Endodermal cell (in vitro differentiated cells): ENCODE results near the gene ABTB2. TPM values are rescaled to one million over a fixed set of nuclear protein-coding genes. Genes with fewer than 3 reads are reported as not detected.

Source experiments
- DNase-seq: peaks from one replicate; pipeline ENCODE4 v3.0.0-alpha.2; 2017
- H3K27ac ChIP-seq: 2 replicates; pipeline ENCODE4 v1.5.1; 2013; ENCODE audit warnings: mild to moderate bottlenecking, low read depth, low read length, moderate library complexity
- H3K27me3 ChIP-seq: 2 replicates; pipeline ENCODE4 v1.6.1; 2013; ENCODE audit warnings: mild to moderate bottlenecking, low read length, moderate library complexity; ENCODE audit not compliant: insufficient read depth, control insufficient read depth, poor library complexity, severe bottlenecking
- H3K36me3 ChIP-seq: 2 replicates; pipeline ENCODE4 v1.7.0; 2013; ENCODE audit warnings: mild to moderate bottlenecking, low read length, moderate library complexity; ENCODE audit not compliant: control insufficient read depth, insufficient read depth
- H3K4me1 ChIP-seq: one replicate; pipeline ENCODE4 v1.7.0; 2013; ENCODE audit warnings: low read length; ENCODE audit not compliant: control insufficient read depth, insufficient read depth
- H3K4me3 ChIP-seq: 2 replicates; pipeline ENCODE4 v1.5.1; 2013; ENCODE audit warnings: mild to moderate bottlenecking, low read length, moderate library complexity
- H3K9ac ChIP-seq: 2 replicates; pipeline ENCODE4 v1.6.1; 2013; ENCODE audit warnings: mild to moderate bottlenecking, low read length, moderate library complexity; ENCODE audit not compliant: poor library complexity, severe bottlenecking; ENCODE audit errors: extremely low read depth
- H3K9me3 ChIP-seq: 2 replicates; pipeline ENCODE4 v1.6.1; 2013; ENCODE audit warnings: mild to moderate bottlenecking, low read length, moderate library complexity; ENCODE audit not compliant: control insufficient read depth
- H3K27ac Mint-ChIP-seq: 2 replicates; pipeline ENCODE4 v1.8.0; 2020; ENCODE audit warnings: mixed read lengths
- H3K27me3 Mint-ChIP-seq: 2 replicates; pipeline ENCODE4 v1.8.0; 2021; ENCODE audit warnings: mild to moderate bottlenecking, mixed read lengths; ENCODE audit not compliant: insufficient read depth
- H3K36me3 Mint-ChIP-seq: 2 replicates; pipeline ENCODE4 v1.8.0; 2020; ENCODE audit warnings: low read depth, mixed read lengths
- H3K4me1 Mint-ChIP-seq: 2 replicates; pipeline ENCODE4 v1.8.0; 2020; ENCODE audit warnings: mixed read lengths
- H3K4me3 Mint-ChIP-seq: 2 replicates; pipeline ENCODE4 v1.8.0; 2020; ENCODE audit warnings: mild to moderate bottlenecking, moderate library complexity, mixed read lengths
- H3K9me3 Mint-ChIP-seq: 2 replicates; pipeline ENCODE4 v1.8.0; 2020; ENCODE audit warnings: mild to moderate bottlenecking, mixed read lengths
- CTCF ChIP-seq: fragments of 200-600 bp; sonication (generic); conservative IDR thresholded peaks from 2 replicates; pipeline ENCODE4 v1.5.0; 2021; ENCODE audit warnings: antibody characterized with exemption, mild to moderate bottlenecking
- WGBS, 2 experiments: methylation state at CpG; one replicate each; pipeline versions ENCODE4 v1.1.5 to v1.1.7; 2013; ENCODE audit warnings: missing lambda C conversion rate in 2 of 2, mixed read lengths in 1 of 2; ENCODE audit not compliant: insufficient coverage in 1 of 2, insufficient read length in 1 of 2; 5-methylcytosine and 5-hydroxymethylcytosine counted together
- total RNA-seq, 2 donors: library from RNA; stranded (reverse); fragmentation: NEBNext Ultra II Directional in 1 of 2; extraction: Animal tissue kit (Norgen Biotek cat#: 25700) in 1 of 2; gene quantifications; 2 replicates in 1 of 2; 3 replicates in 1 of 2; pipeline ENCODE4 v1.2.1, GENCODE V29; 2021

The ABTB2 gene
- total RNA-seq, 2 donors from 2014 or later: 2.9 to 5.2 TPM

- TF ChIP-seq CTCF: no peak
- Histone ChIP-seq H3K27me3 (no peaks in the 10 kb centered on the region), H3K4me1 (no peaks in the 10 kb centered on the region), H3K4me3 (no peak overlapping the region), H3K9ac (no peak overlapping the region), H3K9me3 (no peaks in the 10 kb centered on the region), H3K27ac (no peak overlapping the region), H3K36me3 (no peaks in the 10 kb centered on the region)
- Mint-ChIP-seq H3K4me3 (no peak overlapping the region), H3K27ac (no peak overlapping the region), H3K27me3 (no peaks in the 10 kb centered on the region), H3K9me3 (no peaks in the 10 kb centered on the region), H3K4me1 (peaks cover 6% of the 10 kb centered on the region), H3K36me3 (no peaks in the 10 kb centered on the region)
- no peak for DNase-seq
- 71 to 81% methylated on average over 6 of the region's 6 CpGs for WGBS, 2 experiments
Measured at GRCh38 chr11:34216706-34217105, 141.1 kb downstream of the ABTB2 start.

- 100% methylated on average over 1 of the region's 1 CpG; no CpG with 5 or more reads in 1 of the 2 experiments for WGBS, 2 experiments
- DNase-seq: no peak
- Histone ChIP-seq H3K4me1 (no peaks in the 10 kb centered on the region), H3K36me3 (no peaks in the 10 kb centered on the region), H3K27me3 (no peaks in the 10 kb centered on the region), H3K9ac (no peak overlapping the region), H3K9me3 (no peaks in the 10 kb centered on the region), H3K27ac (no peak overlapping the region), H3K4me3 (no peak overlapping the region)
- Mint-ChIP-seq H3K27ac (no peak overlapping the region), H3K4me3 (no peak overlapping the region), H3K27me3 (no peaks in the 10 kb centered on the region), H3K4me1 (peaks cover 6% of the 10 kb centered on the region), H3K9me3 (no peaks in the 10 kb centered on the region), H3K36me3 (no peaks in the 10 kb centered on the region)
- TF ChIP-seq CTCF: no peak
Measured at GRCh38 chr11:34215806-34216453, 141.9 kb downstream of the ABTB2 start.

- Mint-ChIP-seq H3K27ac (no peak overlapping the region), H3K4me1 (peaks cover 6% of the 10 kb centered on the region), H3K4me3 (no peak overlapping the region), H3K27me3 (no peaks in the 10 kb centered on the region), H3K36me3 (no peaks in the 10 kb centered on the region), H3K9me3 (no peaks in the 10 kb centered on the region)
- Histone ChIP-seq H3K27ac (no peak overlapping the region), H3K9ac (no peak overlapping the region), H3K4me3 (no peak overlapping the region), H3K9me3 (no peaks in the 10 kb centered on the region), H3K4me1 (no peaks in the 10 kb centered on the region), H3K36me3 (no peaks in the 10 kb centered on the region), H3K27me3 (no peaks in the 10 kb centered on the region)
- WGBS, 2 experiments: 66 to 95% methylated on average over 2 to 5 of the region's 5 CpGs
- TF ChIP-seq CTCF: no peak
- DNase-seq: no peak
Measured at GRCh38 chr11:34214961-34215805, 142.6 kb downstream of the ABTB2 start.
